Stimulated activated CD8-positive, alpha-beta memory T cell treated with anti-CD3 and anti-CD28 coated beads, Interleukin-4, amount 100 ng/mL, for 4 hours (primary cell): ENCODE data around the gene DEDD2.

Source experiments
- DNase-seq, 2 donors: peaks; one replicate each; pipeline ENCODE4 v3.0.0-alpha.2; 2020; ENCODE audit warnings: low read depth in 2 of 2, low spot score in 1 of 2

Gene DEDD2

GRCh38 chr19:42150911-42151361 is 66.5 kb downstream of the DEDD2 start:
- DNase-seq: no peak

GRCh38 chr19:42150364-42150763 is 67.1 kb downstream of the DEDD2 start:
- DNase-seq: no peak

- no peak for DNase-seq
Observed at GRCh38 chr19:42149447-42150202, 67.9 kb downstream of the DEDD2 start.
